ENCODE measurements around the gene RASGRF2. TPM values are rescaled to one million over a fixed set of nuclear protein-coding genes. Genes with fewer than 3 reads are reported as not detected.

RASGRF2 gene
- total RNA-seq, 2 experiments from 2014 or later: 0.06 to 0.13 TPM

DNA sequence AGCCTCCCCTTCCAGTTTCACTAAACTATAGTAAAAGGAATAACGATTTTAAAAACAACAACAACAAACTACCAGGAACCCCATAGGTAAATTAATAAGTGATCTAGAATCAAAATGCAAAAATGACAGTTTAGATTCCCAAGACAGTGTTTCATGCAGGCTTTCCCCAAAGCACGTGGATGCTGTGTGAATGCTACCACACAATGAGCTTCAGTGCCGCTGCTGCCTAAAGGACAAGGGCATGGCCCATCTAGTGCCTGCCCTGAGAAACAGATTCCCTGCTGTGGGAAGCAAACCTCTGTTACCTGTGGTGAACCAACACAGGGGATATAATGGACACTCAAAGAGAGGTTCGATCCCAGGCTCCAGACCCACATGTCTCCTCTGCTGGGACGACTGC, 249.2 kb downstream of the RASGRF2 start:
- DNase-seq (ENCODE audit: low spot score): no peak
- no peak overlapping the region for H2AFZ ChIP-seq (ENCODE audit: low read length)
- H3K36me3 ChIP-seq (ENCODE audit: insufficient read depth, low read length): no peaks in the 10 kb centered on the region
- no peaks in the 10 kb centered on the region for H4K20me1 ChIP-seq (ENCODE audit: insufficient read depth, low read length)
- ChIA-PET CTCF (ENCODE audit: unreplicated experiment) (no interaction called here), POLR2A (interaction anchor here (1.5 kb wide), 1 partner anchor 92 kb away, joined by 3 read pairs; the partner anchor contains the start of gene ZCCHC9)
- no peaks in the 10 kb centered on the region for H3K9me2 ChIP-seq (ENCODE audit: insufficient read depth, low read length)
- intact Hi-C loops (cut with micrococcal nuclease; ENCODE audit: unreplicated experiment): no loop called here
- H3K4me1 ChIP-seq (ENCODE audit: insufficient read depth, low read length, poor library complexity, severe bottlenecking): no peaks in the 10 kb centered on the region
- no peak overlapping the region for H3K4me3 ChIP-seq (ENCODE audit: low read depth, low read length, poor library complexity, severe bottlenecking)
- H3K9me3 ChIP-seq (ENCODE audit: low read length): no peaks in the 10 kb centered on the region
- H3K4me2 ChIP-seq (ENCODE audit: low read length): no peak overlapping the region
- no peak overlapping the region for H3K27ac ChIP-seq (ENCODE audit: low read depth, low read length, poor library complexity, severe bottlenecking)
- no peaks in the 10 kb centered on the region for H3K79me2 ChIP-seq (ENCODE audit: insufficient read depth, low read depth, low read length)
- TF ChIP-seq CTCF (conservative IDR thresholded peaks at IDR 0.05; ENCODE audit: low read length) (no peak), EZH2phosphoT487 (IDR thresholded peaks at IDR 0.05; ENCODE audit: borderline replicate concordance, low read depth, low read length) (no peak)
- BruUV-seq (replicated peaks): no TSS peak

DNA sequence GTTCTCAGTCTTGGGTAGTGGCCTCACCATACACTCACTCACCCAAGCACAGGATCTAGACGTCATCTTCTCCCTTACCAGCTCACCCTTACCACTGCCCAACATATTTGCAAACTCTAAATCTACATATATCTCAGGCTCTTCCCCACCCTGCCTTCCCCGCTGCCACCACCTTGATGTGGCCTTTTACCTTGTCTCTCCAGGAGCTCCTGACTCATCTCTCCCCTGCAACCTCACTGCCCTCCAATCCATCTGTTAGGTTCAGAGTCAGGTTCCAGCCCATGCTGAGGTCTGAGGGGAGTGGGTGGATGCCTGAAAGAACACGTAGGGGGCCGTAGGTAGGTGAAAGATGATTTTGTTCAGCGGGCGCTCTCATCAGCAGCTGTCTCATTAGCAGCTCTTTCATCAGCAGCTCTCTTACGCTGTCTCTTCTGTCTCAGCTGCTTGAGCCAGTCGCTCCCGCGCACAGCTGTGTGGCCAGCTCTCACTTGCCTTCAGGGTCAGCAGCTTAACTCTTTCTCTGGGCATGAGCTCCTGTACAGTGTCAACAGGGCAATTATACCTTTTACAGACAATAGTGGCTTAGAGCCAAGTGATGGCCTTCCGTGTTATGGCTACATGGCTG, 249.8 kb downstream of the RASGRF2 start:
- Histone ChIP-seq H4K20me1 (ENCODE audit: insufficient read depth, low read length) (no peaks in the 10 kb centered on the region), H3K4me2 (ENCODE audit: low read length) (no peak overlapping the region), H3K27ac (ENCODE audit: low read depth, low read length, poor library complexity, severe bottlenecking) (no peak overlapping the region), H3K9me2 (ENCODE audit: insufficient read depth, low read length) (no peaks in the 10 kb centered on the region), H3K79me2 (ENCODE audit: insufficient read depth, low read depth, low read length) (no peaks in the 10 kb centered on the region), H3K4me3 (ENCODE audit: low read depth, low read length, poor library complexity, severe bottlenecking) (no peak overlapping the region), H3K9me3 (ENCODE audit: low read length) (no peaks in the 10 kb centered on the region), H3K4me1 (ENCODE audit: insufficient read depth, low read length, poor library complexity, severe bottlenecking) (no peaks in the 10 kb centered on the region), H2AFZ (ENCODE audit: low read length) (no peak overlapping the region), H3K36me3 (ENCODE audit: insufficient read depth, low read length) (no peaks in the 10 kb centered on the region)
- DNase-seq (ENCODE audit: low spot score): no peak
- BruUV-seq (replicated peaks): no TSS peak
- POLR2A ChIA-PET: interaction anchor here (1.5 kb wide), 1 partner anchor 92 kb away, joined by 3 read pairs; the partner anchor contains the start of gene ZCCHC9
- CTCF ChIA-PET (ENCODE audit: unreplicated experiment): no interaction called here
- TF ChIP-seq CTCF (conservative IDR thresholded peaks at IDR 0.05; ENCODE audit: low read length): no peak
- TF ChIP-seq EZH2phosphoT487 (IDR thresholded peaks at IDR 0.05; ENCODE audit: borderline replicate concordance, low read depth, low read length): no peak
- intact Hi-C loops (cut with micrococcal nuclease; ENCODE audit: unreplicated experiment): no loop called here

GRCh38 chr5:81212211-81212751, 252.1 kb downstream of the RASGRF2 start:
- Histone ChIP-seq H3K79me2 (ENCODE audit: insufficient read depth, low read depth, low read length) (no peaks in the 10 kb centered on the region), H3K36me3 (ENCODE audit: insufficient read depth, low read length) (no peaks in the 10 kb centered on the region), H3K4me3 (ENCODE audit: low read depth, low read length, poor library complexity, severe bottlenecking) (no peak overlapping the region), H3K4me2 (ENCODE audit: low read length) (no peak overlapping the region; the same call in 1 of the 2 replicates), H4K20me1 (ENCODE audit: insufficient read depth, low read length) (no peaks in the 10 kb centered on the region), H2AFZ (ENCODE audit: low read length) (no peak overlapping the region), H3K4me1 (ENCODE audit: insufficient read depth, low read length, poor library complexity, severe bottlenecking) (no peaks in the 10 kb centered on the region), H3K9me2 (ENCODE audit: insufficient read depth, low read length) (no peaks in the 10 kb centered on the region), H3K27ac (ENCODE audit: low read depth, low read length, poor library complexity, severe bottlenecking) (no peak overlapping the region), H3K9me3 (ENCODE audit: low read length) (no peaks in the 10 kb centered on the region)
- ChIA-PET POLR2A (no interaction called here), CTCF (ENCODE audit: unreplicated experiment) (no interaction called here)
- TF ChIP-seq CTCF (conservative IDR thresholded peaks at IDR 0.05; ENCODE audit: low read length) (no peak), EZH2phosphoT487 (IDR thresholded peaks at IDR 0.05; ENCODE audit: borderline replicate concordance, low read depth, low read length) (no peak)
- intact Hi-C loops (cut with micrococcal nuclease; ENCODE audit: unreplicated experiment): no loop called here
- BruUV-seq (replicated peaks): no TSS peak
- DNase-seq (ENCODE audit: low spot score): peak; percentile 21
